Activated CD4-positive, alpha-beta T cell treated with anti-CD3 and anti-CD28 coated beads for 4 hours (primary cell): Measurements from ENCODE around the gene RPS6KA2.

Experiments used
- DNase-seq, 2 donors: peaks; one replicate each; pipeline ENCODE4 v3.0.0-alpha.2; 2020

The RPS6KA2 gene

GRCh38 chr6:166612471-166612881 is 14.6 kb downstream of the RPS6KA2 start:
- no peak for DNase-seq

- no peak for DNase-seq
Measured at GRCh38 chr6:166611631-166612030, 15.4 kb downstream of the RPS6KA2 start.

GRCh38 chr6:166610069-166610468 is 17.0 kb downstream of the RPS6KA2 start:
- DNase-seq, result no peak

- DNase-seq, result no peak
Measured at GRCh38 chr6:166608774-166609173, 18.3 kb downstream of the RPS6KA2 start.

- no peak for DNase-seq
Measured at GRCh38 chr6:166605752-166606151, 21.3 kb downstream of the RPS6KA2 start.

GRCh38 chr6:166604911-166605310 is 22.1 kb downstream of the RPS6KA2 start:
- no peak for DNase-seq

GRCh38 chr6:166604328-166604727 is 22.7 kb downstream of the RPS6KA2 start:
- no peak for DNase-seq

DNA sequence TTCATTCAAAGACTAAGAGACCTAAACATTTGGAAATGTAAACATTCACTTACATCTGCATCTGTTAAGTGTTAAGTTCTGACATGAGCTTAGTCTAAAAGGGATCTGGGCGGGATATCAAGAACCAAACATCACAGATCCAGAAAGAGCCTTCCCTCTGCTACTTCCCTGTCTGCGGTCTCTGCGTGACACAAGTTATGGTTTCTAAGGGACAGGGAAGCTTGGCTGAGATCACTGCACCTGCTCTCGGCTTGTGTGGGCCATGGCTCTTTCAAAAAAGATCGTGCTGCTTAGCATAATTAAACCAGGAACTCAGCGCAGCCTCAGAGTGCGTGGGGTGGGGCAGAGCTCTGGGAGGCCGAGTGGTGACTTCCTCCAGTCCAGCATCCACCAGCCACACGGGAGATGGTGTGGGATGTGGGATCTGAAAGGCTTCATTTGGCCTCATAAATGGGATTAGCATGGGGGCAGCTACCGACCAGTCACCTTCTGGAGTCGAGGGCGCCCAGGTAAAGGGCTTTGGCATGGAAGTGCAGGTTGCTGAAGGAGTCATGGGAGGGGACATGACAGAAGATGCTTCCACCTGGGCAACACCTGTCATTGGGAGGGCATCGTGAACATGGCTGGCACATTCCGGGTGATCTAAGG is 23.9 kb downstream of the RPS6KA2 start:
- DNase-seq, result no peak

DNA sequence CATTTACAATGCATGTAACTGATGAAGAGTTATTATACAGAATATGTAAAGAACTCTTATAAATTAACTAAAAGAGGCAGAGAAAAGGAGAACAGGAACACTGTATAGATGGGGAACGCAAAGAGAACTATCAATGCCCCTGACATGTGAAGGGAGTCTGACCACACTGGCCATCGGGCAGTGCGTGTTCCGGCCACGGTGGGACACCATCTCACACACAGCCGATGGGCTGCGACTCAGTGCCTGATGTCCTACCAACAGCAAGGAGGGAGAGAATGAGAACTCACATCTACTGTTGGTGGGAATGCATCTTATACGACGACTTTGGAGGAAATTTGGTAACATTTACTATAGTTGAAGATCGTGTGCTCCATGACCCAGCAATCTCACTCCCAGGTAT is 25.1 kb downstream of the RPS6KA2 start:
- DNase-seq, result no peak

DNA sequence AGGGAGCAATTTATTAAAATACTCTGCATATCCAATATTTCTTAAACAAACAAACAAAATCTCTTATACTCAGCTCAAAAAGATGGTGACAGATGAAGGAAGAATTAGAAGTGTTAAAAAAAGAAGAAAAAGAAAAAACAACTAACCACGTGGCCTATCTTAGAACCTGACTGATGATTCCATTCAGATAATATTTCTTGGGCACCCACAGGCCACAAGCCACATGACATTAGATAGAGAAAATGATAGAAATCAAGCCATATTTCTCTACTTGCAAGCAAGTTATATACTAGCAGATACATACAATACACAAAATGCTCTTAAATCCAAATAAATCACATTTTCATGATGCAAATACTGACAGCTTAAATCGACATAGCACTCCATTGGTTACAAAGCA is 26.1 kb downstream of the RPS6KA2 start:
- no peak for DNase-seq

DNA sequence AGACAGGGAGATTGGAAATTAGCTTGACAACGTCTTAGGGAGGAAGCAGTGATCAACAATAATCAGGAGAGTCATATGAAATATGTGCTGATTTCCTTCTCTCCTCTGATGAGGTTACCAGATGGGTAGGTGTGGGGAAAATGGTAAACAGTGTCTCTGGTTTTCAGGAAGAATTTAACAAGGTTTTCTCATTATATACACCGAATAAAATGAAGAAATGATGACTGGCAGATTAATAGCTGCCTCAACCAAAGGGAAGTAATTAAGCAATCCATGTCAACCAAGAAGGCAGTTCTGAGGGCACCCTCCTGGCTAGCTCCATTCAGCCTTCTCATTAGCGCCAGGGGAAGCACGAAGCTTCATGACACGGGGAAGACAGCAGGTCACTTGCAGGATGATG is 27.8 kb downstream of the RPS6KA2 start:
- DNase-seq, result no peak

GRCh38 chr6:166598441-166599138 is 28.5 kb downstream of the RPS6KA2 start:
- no peak for DNase-seq

DNA sequence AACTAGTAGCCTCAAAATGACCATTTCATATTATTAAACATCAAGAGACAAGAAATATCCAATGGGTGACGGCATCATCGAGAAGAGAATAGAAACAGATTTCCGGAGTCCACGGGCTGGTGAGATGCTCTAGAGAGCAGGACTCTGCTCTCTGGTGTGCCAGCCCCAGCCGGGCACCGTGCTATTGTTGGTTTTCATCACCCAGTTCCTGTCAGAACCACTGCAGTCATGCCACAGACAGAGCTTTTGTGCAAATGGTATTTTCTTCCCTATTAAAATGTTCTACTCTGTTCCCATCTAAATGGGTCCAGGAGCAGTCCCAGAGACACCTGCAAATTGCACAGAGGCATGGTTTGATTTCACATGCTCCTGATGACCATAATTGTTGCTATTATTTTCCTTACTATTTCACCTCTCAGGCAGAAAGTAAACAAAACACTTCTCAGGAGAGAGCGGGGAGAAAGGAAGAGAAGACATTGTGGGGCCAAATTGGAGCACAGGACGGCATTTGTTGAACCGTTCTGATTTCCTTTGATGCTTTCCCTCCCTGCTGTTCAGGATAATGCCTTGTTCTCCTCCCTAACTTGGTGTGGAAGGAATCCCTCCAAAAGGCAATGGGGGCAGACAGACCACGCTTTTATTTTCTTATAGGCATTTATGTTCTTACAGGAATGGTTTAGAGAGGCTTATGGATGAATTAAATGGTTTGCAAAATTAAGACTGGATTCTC is 29.2 kb downstream of the RPS6KA2 start:
- DNase-seq, result no peak

DNA sequence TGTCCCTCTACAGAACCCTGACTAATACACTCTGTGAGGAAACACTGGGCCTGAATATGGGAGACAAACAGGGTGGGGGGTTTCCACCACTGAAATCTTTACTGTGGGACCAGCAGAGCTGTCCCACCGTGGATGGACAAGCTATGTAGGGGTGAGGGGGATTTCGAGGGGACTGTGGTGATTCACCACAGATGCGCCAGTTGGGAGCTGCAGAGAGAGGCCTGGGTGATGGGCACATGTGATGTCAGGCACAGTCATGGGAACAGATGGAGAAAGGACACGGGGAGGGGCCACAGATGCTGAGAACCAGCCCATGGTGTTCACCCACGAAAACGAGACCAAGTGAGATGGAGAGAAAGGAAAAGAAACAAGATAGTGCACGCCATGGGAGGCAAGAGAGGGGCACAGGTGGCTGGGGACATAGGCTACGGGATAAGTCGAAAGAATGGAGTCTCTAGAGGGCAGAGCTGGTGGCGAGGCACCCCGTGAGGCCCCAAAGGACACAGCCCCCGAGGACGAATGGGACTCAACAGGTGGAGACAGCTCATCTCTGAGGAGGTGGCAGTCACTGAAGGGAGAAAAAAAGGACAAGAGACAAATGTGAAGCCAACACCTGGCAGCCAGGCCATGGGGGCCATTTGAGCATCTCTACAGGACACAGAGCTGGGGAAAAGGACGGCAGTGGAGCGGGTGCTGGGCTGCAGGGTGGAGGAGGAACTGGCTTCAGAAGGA is 30.1 kb downstream of the RPS6KA2 start:
- no peak for DNase-seq

DNA sequence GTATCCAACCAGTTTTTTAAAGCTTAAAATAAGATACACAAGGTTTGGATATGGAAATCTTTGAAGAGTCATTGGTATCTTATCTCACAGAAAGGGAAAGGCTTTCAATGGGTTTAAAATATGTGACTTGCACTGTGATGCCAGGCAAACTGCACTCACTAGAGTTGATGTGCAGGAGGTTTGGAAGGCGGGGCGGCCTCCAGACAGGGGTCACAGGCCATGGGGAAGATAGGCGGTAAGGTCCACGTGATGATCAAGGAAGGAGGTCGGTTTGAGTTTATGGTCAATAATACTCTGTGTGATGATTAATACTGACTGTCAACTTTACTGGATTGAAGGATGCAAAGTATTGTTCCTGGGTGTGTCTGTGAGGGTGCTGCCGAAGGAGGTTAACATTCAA is 31.1 kb downstream of the RPS6KA2 start:
- no peak for DNase-seq

DNA sequence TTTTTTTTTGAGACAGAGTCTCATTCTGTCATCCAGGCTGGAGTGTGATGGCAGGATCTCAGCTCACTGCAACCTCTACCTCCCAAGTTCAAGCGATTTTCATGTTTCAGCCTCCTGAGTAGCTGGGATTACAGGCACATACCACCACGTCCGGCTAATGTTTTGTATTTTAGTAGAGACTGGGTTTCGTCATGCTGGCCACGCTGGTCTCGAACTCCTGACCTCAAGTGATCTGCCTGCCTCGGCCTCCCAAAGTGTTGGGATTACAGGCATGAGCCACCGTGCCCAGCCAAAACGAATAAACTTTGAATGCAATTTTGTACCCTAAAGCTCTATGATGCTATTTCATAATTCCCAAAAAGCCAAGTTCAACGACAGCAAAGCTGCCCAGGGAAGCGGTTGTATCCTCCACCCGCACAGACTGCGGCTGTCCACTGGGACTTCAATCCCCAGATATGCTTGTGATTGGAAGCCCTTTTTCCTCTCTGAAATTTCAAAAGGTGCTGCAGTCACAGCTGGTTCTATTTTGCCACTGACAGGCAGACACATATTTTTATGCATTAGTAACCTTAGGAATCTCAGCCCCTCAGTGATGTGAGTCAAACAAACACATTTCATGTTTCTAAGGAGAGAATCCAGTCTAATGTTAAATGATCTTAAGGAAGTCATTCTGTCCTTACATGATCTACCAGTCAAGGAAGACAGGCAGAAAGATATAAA is 31.8 kb downstream of the RPS6KA2 start:
- DNase-seq, result no peak

- no peak for DNase-seq
Measured at GRCh38 chr6:166592821-166593220, 34.2 kb downstream of the RPS6KA2 start.

GRCh38 chr6:166591961-166592520 is 35.0 kb downstream of the RPS6KA2 start:
- no peak for DNase-seq

GRCh38 chr6:166591026-166591425 is 36.0 kb downstream of the RPS6KA2 start:
- DNase-seq, result no peak

DNA sequence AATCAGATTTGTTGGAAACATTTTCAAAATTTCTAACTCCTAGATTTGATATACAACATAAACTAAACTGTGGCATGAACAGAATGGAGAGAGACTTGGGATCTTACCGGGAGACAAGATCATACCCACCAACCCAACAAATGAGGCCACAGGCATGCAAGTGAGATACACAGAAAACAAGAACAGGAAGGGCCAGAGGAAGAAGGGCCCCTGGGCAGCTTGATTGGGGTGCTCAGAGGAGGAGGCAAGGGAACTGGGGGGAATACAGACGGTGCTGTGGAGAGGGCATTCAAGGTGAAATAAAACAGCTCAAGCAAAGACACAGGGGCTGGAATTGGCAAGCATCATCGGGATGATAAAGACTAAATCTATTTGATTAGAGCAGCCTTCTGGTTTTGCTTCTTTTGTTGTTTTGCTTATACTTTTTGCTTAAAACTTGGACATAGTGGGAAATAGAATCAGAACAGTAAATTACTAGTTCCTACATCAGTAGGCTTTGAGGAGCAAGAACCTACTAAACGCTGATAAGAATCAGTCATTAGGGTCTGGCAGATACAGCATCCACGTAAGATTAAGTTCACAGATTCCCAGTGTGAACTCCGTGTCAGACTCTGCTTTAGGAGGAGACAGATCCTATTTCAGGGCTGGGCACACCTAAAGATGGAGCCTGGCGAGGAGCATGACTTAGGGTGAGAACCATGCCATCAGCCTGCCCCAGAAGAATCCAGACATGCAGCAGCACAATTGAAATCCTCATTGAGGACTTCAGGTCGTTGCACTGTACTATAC is 37.1 kb downstream of the RPS6KA2 start:
- no peak for DNase-seq

DNA sequence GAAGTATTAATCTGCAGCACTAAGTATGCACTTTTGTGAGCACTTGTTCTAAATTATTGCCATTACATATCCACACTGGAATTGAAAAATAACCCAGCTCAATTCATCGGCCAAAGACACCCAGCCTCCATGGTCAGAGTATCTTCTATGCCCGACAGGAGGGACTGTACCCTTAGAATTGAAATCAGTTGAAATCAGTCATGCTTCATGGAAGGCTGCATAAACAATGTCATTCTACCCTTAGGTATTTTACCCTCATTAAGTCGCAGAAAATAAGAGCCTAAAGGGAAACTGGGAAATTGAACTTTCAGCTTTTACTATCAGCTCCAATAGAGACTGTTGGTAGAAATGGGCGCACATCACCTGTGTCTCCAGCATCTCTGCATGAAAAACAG is 37.7 kb downstream of the RPS6KA2 start:
- DNase-seq, result no peak
